Tibial artery (tissue), 4 donors: Measurements from ENCODE around the gene PNLDC1.

ENCODE experiments used
- DNase-seq, 2 donors: peaks; one replicate each; pipeline ENCODE4 v3.0.0-alpha.2; 2019
- H3K27ac ChIP-seq, 2 donors: fragments of 200-600 bp; sonication (generic) in 1 of 2; 1 replicate in 1 of 2; 2 replicates in 1 of 2; pipeline ENCODE4 v1.5.1; 2018 to 2019; ENCODE audit warnings: mild to moderate bottlenecking in 1 of 2
- H3K27me3 ChIP-seq, 2 donors: fragments of 200-600 bp; sonication (generic) in 1 of 2; one replicate each; pipeline versions ENCODE4 v1.5.1 to v1.6.0; 2016 to 2019
- H3K36me3 ChIP-seq, 3 donors: fragments of 200-600 bp; sonication (generic) in 2 of 3; one replicate each; pipeline ENCODE4 v1.5.1; 2016 to 2019; ENCODE audit warnings: mild to moderate bottlenecking in 2 of 3
- H3K4me1 ChIP-seq, 4 donors: fragments of 200-600 bp; sonication (generic) in 2 of 4; 1 replicate in 3 of 4; 2 replicates in 1 of 4; pipeline ENCODE4 v1.5.1; 2016 to 2019
- H3K4me3 ChIP-seq, 2 donors: fragments of 200-600 bp; sonication (generic) in 1 of 2; 1 replicate in 1 of 2; 2 replicates in 1 of 2; pipeline ENCODE4 v1.5.1; 2018 to 2019; ENCODE audit warnings: mild to moderate bottlenecking in 2 of 2
- H3K9me3 ChIP-seq, 3 donors: fragments of 200-600 bp; sonication (generic) in 1 of 3; one replicate each; pipeline ENCODE4 v1.5.1; 2016 to 2019
- intact Hi-C: fragments of 100-400 bp; cut with DNase I; formaldehyde crosslinking; loops from one replicate; pipeline ENCODE4 v1.15.0; 2023; ENCODE audit warnings: low total_unique reads
- TF ChIP-seq, protein P1 (sequence below), 2 experiments: fragments of 200-600 bp in 1 of 2; fragments of 450-650 bp in 1 of 2; IDR thresholded peaks; one replicate each; pipeline ENCODE4 v1.5.1; 2017 to 2019; ENCODE audit warnings: antibody characterized with exemption in 2 of 2, mild to moderate bottlenecking in 1 of 2, moderate library complexity in 1 of 2

Gene PNLDC1

GRCh38 chr6:159797554-159797953 lies 2.5 kb upstream of the PNLDC1 start:
- TF ChIP-seq, protein P1, sequence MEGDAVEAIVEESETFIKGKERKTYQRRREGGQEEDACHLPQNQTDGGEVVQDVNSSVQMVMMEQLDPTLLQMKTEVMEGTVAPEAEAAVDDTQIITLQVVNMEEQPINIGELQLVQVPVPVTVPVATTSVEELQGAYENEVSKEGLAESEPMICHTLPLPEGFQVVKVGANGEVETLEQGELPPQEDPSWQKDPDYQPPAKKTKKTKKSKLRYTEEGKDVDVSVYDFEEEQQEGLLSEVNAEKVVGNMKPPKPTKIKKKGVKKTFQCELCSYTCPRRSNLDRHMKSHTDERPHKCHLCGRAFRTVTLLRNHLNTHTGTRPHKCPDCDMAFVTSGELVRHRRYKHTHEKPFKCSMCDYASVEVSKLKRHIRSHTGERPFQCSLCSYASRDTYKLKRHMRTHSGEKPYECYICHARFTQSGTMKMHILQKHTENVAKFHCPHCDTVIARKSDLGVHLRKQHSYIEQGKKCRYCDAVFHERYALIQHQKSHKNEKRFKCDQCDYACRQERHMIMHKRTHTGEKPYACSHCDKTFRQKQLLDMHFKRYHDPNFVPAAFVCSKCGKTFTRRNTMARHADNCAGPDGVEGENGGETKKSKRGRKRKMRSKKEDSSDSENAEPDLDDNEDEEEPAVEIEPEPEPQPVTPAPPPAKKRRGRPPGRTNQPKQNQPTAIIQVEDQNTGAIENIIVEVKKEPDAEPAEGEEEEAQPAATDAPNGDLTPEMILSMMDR (IDR thresholded peaks at IDR 0.05), result no peak
- DNase-seq, result no peak
- no peaks in the 10 kb centered on the region for H3K9me3 ChIP-seq
- H3K4me1 ChIP-seq, result peaks cover 0 to 22% (median 11%) of the 10 kb centered on the region in 4 donors
- peaks cover 12 to 71% (median 52%) of the 10 kb centered on the region in 3 donors for H3K36me3 ChIP-seq
- H3K4me3 ChIP-seq, result no peak overlapping the region
- H3K27ac ChIP-seq, result no peak overlapping the region
- intact Hi-C loops, result loop anchor here (5.0 kb wide), 1 partner anchor 50 kb away; no protein-coding TSS in a partner anchor
- no peaks in the 10 kb centered on the region for H3K27me3 ChIP-seq

DNA sequence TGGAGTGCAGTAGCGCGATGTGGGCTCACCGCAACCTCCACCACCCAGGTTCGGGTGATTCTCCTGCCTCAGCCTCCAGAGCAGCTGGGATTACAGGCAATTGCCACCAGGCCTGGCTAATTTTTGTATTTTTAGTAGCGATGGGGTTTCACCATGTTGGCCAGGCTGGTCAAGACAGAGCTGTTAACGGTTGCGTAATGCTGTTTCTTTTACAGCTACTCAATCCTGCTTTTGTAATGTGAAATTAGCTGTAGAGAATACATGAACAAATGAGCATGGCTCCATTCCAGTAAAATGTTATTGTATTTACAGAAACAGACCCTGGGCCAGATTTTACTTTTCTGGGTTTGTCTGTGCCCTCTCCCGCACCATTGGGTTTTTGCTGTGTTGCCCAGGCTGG lies 1.9 kb downstream of the PNLDC1 start:
- Histone ChIP-seq H3K4me1 (no peaks in the 10 kb centered on the region), H3K4me3 (no peak overlapping the region), H3K36me3 (peaks cover 12 to 37% (median 36%) of the 10 kb centered on the region in 3 donors), H3K27ac (no peak overlapping the region), H3K9me3 (no peaks in the 10 kb centered on the region), H3K27me3 (no peaks in the 10 kb centered on the region)
- TF ChIP-seq, protein P1 (IDR thresholded peaks at IDR 0.05), result no peak
- intact Hi-C loops, result no loop called here
- DNase-seq, result no peak

- Histone ChIP-seq H3K27me3 (no peaks in the 10 kb centered on the region), H3K4me3 (no peak overlapping the region), H3K36me3 (peaks cover 0 to 11% (median 11%) of the 10 kb centered on the region in 3 donors), H3K27ac (no peak overlapping the region), H3K4me1 (no peaks in the 10 kb centered on the region), H3K9me3 (no peaks in the 10 kb centered on the region)
- DNase-seq, result no peak
- TF ChIP-seq, protein P1 (IDR thresholded peaks at IDR 0.05), result no peak
- intact Hi-C loops, result no loop called here
Observed at GRCh38 chr6:159804504-159804903, 4.4 kb downstream of the PNLDC1 start.

GRCh38 chr6:159805440-159806020 lies 5.5 kb downstream of the PNLDC1 start:
- Histone ChIP-seq H3K27ac (no peak overlapping the region), H3K9me3 (no peaks in the 10 kb centered on the region), H3K27me3 (no peaks in the 10 kb centered on the region), H3K4me3 (no peak overlapping the region), H3K4me1 (no peaks in the 10 kb centered on the region), H3K36me3 (peaks cover 0 to 1% (median 1%) of the 10 kb centered on the region in 3 donors)
- intact Hi-C loops, result no loop called here
- no peak for DNase-seq
- TF ChIP-seq, protein P1 (IDR thresholded peaks at IDR 0.05), result no peak

GRCh38 chr6:159806021-159806458 lies 6.0 kb downstream of the PNLDC1 start:
- H3K9me3 ChIP-seq, result no peaks in the 10 kb centered on the region
- intact Hi-C loops, result no loop called here
- no peak overlapping the region for H3K4me3 ChIP-seq
- no peak for DNase-seq
- H3K4me1 ChIP-seq, result no peaks in the 10 kb centered on the region
- H3K36me3 ChIP-seq, result no peaks in the 10 kb centered on the region
- no peak overlapping the region for H3K27ac ChIP-seq
- H3K27me3 ChIP-seq, result no peaks in the 10 kb centered on the region
- TF ChIP-seq, protein P1 (IDR thresholded peaks at IDR 0.05), result no peak
